NCI-H1930 (cell line): ENCODE measurements around the gene TECPR2.
"Not testable (repeated sequence)": the region's sequence is repeated elsewhere in the genome, so short reads cannot be mapped to it uniquely, and the experiment has no call there.

Source experiments
- DNase-seq, 2 experiments: peaks; one replicate each; lab custom pipeline; 2025; lab: John Stamatoyannopoulos, UW

TECPR2 gene

GRCh38 chr14:102362545-102363181 is at the start of gene TECPR2, which contains the start of gene CINP:
Gene TECPR2 (plus strand): TSS chr14:102362941. CDS start chr14:102376722, 13,781 bp downstream.
Gene CINP (minus strand): TSS chr14:102362890. CDS start chr14:102362851, 39 bp downstream.
- DNase-seq = peak; percentile 89 to 95

DNA sequence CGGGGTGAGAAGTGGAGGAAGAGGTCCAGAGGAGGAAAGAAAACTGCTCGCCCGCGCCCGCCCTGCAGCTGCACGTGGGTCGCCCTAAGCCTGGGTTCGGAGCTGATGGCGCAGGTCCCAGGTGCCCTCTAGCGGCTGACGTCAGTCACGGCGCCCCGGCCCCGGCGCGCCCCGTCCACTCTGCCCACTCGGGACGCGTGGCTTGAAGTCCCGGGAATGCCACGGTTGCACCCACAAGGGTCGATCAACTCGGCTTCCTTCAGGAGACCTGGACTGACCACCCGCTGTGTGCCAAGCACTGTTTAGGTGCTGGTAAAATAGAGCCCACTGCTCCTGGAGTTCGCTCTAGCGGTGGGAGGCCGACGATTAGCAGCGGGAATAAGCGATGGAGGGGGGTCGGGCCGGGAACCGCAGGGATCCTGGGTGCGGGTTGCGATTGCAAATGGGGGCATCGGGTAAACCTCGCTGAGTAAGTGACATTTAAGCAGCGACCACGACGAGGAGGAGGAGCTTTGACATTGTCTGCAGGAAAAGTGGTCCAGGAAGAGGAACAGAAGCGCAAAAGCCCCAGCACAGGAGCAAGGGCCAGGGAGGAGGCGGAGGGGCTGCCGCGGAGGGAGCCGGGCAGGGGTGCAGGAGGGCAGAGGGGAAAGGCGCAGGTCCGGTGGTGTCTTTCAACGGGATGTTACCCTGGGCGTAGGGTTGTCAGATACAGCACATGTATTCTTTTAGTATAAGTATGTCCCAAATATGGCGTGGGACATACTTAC is 48.3 kb upstream of the TECPR2 start:
- DNase-seq = peak; percentile 72 to 75

GRCh38 chr14:102315121-102315520 is 47.6 kb upstream of the TECPR2 start:
- DNase-seq = no peak

DNA sequence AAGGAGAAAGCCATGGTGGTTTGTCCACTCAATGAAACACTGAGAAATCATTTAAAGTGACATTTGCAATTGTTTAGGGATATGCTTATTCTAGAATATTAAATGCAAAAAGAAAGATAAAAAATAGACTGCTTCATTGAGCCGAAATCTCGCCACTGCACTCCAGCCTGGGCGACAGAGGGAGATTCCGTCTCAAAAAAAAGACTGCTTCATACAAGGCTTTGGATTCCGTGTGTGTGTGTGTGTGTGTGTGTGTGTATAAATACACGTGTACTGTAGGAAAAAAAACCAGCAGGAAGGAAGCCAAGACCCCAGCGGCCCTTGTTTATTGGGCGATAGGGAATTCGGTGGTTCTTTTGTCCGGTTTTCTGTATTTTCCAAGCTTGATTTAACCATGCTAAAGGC is 46.4 kb upstream of the TECPR2 start:
- DNase-seq = peak in 1 of 2 experiments; percentile 47

- DNase-seq = peak; percentile 73 to 77
These were observed 45.8 kb upstream of the TECPR2 start for GRCh38 chr14:102316743-102317563.

GRCh38 chr14:102317564-102318248 is 45.0 kb upstream of the TECPR2 start:
- peak; percentile 38 to 56 for DNase-seq

- no peak for DNase-seq
These were observed 43.9 kb upstream of the TECPR2 start for GRCh38 chr14:102318781-102319276.

DNA sequence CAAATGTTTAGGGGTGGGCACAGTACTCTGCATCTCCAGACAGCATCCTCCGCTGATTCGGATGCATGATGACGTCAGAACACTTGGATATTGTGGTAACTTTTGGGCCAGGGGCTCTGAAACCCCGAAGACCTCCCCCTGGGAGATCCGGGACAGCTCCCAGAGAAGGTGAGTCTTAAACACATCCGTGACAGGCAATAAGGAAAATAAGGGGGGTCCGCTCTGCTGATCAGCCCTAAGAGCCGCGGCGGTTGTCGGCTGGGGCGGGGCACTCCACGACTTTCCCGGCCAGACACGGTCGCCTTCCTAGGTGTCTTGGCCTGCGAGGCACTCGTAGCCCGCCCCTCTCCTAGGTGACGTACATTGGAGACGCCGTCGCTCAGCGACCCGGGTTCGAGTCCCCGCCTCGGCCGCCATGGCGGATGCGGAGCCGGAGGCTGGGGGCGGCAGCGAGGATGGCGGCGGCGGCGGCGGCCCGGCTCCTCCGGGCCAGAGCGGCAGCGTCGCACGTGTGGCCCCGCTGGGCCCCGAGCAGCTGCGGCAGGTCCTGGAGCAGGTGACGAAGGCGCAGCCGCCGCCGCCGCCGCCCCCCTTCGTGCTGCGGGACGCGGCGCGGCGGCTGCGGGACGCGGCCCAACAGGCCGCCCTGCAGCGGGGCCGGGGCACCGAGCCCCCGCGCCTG is 43.2 kb upstream of the TECPR2 start, which contains the start of gene ZNF839:
Gene ZNF839, plus strand, starts transcription at position 396 of the 682 bp plus-strand sequence. Its CDS starts 20 bp downstream, at position 416.
- DNase-seq = peak; percentile 81 to 88

- DNase-seq = no peak
These were observed 42.6 kb upstream of the TECPR2 start for GRCh38 chr14:102320033-102320660.

DNA sequence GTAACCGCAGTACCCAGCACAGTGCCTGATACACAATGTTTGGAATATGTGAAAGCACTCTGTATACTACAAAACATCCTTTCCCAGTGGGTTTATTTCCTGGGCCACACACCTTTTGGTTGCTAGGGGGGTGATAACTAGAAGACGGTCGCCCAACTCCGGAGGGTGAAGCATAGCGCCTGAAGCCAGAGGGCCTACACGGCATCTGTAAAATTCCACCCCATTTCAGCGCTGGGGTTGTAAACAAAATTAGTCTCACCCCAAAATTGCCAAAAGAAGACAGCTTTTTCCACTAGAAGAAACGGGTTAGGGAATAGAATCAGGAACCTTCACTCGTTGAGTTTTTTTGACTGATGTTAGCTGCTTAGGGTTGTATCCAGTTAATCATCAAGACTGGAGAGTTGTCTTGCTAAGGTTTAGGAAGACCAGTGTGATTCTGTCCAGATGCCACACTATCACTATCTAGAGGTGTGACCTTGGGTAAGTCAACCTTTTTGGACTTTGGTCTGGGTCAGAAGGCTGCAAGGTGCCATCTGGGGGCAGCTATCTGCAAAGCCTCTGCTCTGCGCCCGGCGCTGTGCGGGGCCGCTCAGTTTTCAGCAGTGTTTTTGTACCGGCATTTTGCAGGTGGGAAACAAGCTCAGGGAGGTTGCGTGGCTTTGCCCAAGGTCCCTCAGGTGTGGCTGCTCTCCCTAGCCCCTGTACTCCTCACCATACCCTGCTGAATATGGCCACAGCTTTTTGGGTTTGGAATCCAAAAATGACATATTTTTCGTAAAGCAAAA is 41.9 kb upstream of the TECPR2 start:
- DNase-seq = no peak

- DNase-seq = no peak
These were observed 41.0 kb upstream of the TECPR2 start for GRCh38 chr14:102321456-102322422.

GRCh38 chr14:102323102-102323501 is 39.6 kb upstream of the TECPR2 start:
- peak; percentile 20 to 29 for DNase-seq

DNA sequence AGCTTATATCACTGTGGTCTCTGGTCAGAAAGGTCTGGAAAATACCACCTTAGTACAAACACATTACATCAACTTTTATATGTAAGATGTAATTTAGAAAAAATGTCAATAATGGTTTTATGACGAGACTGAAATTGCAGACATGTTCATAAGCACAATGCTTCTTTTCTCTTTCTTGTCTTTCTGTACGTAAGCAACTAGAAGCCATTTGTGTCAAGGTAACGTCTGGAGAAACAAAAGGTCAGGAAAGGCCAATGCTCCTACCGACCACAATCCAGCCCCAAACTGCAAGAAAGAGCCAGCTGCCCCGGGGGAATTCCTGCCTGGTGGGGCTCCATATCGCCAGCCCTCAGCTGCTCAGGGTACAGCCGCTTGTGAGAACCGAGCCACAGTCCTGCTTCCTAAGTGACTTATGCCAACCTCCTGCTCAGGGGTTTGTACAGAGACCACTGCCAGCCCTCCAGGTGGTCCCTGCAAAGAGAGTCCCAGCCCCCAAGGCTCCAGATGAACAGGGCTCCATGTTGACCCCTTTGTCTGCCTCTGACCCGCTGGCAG is 36.9 kb upstream of the TECPR2 start:
- no peak for DNase-seq

- no peak for DNase-seq
These were observed 36.2 kb upstream of the TECPR2 start for GRCh38 chr14:102326583-102326982.

DNA sequence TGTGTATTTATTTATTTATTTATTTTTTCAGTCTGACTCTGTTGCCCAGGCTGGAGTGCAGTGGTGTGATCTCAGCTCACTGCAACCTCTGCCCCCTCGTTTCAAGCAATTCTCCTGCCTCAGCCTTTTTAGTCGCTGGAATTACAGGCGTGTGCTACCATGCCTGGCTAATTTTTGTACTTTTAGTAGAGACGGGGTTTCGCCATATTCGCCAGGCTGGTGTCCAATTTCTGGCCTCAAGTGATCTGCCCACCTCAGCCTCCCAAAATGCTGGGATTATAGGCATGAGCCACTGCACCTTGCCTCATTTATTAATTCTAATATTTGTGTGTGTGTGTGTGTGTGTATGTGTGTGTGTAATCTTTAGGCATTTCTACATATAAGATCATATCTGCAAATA is 33.4 kb upstream of the TECPR2 start:
- not testable (repeated sequence) for DNase-seq

- DNase-seq = no peak
These were observed 31.9 kb upstream of the TECPR2 start for GRCh38 chr14:102330806-102331205.

DNA sequence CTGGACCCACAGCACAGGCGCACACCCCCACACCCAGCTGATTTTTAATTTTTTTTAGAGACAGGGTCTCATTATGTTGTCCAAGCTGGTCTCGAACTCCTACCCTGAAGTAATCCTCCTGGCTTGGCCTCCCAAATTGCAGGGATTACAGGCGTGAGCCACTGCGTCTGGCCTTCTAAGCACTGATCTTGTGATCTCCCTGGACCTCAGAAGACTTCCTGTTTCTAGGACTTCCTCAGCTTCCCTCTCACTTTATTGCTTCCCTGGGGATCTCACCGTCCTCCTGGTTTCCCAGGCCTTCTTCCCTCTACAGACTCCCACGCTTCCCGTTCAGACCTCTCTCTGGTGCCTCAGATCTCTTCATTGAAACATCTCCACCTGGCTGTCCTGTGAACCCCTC is 29.4 kb upstream of the TECPR2 start:
- no peak for DNase-seq
